ENCODE measurements around the gene CARHSP1. TPM values are rescaled to one million over a fixed set of nuclear protein-coding genes. Genes with fewer than 3 reads are reported as not detected.

The CARHSP1 gene
- total RNA-seq, 4 donors from 2014 or later: 12.4 to 22.3 (median 18.4) TPM

DNA sequence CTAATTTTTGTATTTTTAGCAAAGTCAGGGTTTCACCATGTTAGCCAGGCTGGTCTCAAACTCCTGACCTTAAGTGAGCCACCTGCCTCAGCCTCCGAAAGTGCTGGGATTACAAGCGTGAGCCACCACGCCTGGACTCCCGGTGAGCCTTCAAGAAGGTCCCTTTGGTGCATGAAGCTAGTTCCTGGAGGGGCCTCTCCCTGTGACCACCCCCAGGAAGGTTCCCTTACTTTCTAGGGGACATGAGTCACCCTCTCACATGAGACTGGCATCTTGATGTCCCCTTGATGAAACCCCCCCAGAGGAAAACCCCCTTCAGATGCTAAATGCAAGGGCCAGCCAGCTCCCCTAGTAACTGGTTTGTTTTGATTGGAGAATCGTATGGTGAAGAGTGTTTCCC lies 12.8 kb downstream of the CARHSP1 start:
- DNase-seq (no peak), ATAC-seq (no peak)
- Histone ChIP-seq H3K36me3 (peaks cover 0 to 45% of the 10 kb centered on the region in 2 donors), H3K4me3 (no peak overlapping the region), H3K27ac (no peak overlapping the region), H3K4me1 (peaks cover 0 to 7% of the 10 kb centered on the region in 2 donors), H3K9me3 (no peaks in the 10 kb centered on the region), H3K27me3 (no peaks in the 10 kb centered on the region)
- intact Hi-C loops (cut with DNase I; ENCODE audit: low total_unique reads) (no loop called here), in situ Hi-C loops (cut with MboI; ENCODE audit: low sequenced_read_pairs in 4 of 4) (loop anchor here in 1 of 4 donors (10.0 kb wide), 1 partner anchor 51 kb away; no protein-coding TSS in a partner anchor)
- no peak for TF ChIP-seq CTCF (IDR thresholded peaks at IDR 0.05 in 4 of 5, conservative IDR thresholded peaks at IDR 0.05 in 1 of 5)
- no peak for TF ChIP-seq POLR2A (IDR thresholded peaks at IDR 0.05)

- Histone ChIP-seq H3K4me1 (peaks cover 0 to 11% of the 10 kb centered on the region in 2 donors), H3K27me3 (no peaks in the 10 kb centered on the region), H3K36me3 (peaks cover 0 to 47% of the 10 kb centered on the region in 2 donors), H3K9me3 (no peaks in the 10 kb centered on the region), H3K4me3 (no peak overlapping the region), H3K27ac (peak overlapping the region in 1 of 4 donors; percentile 25)
- no peak for DNase-seq
- in situ Hi-C loops (cut with MboI; ENCODE audit: low sequenced_read_pairs in 4 of 4) (loop anchor here in 1 of 4 donors (10.0 kb wide), 1 partner anchor 50 kb away; no protein-coding TSS in a partner anchor), intact Hi-C loops (cut with DNase I; ENCODE audit: low total_unique reads) (no loop called here)
- TF ChIP-seq POLR2A (IDR thresholded peaks at IDR 0.05) (no peak), CTCF (IDR thresholded peaks at IDR 0.05 in 4 of 5, conservative IDR thresholded peaks at IDR 0.05 in 1 of 5) (no peak)
- ATAC-seq: no peak
Observed at GRCh38 chr16:8855051-8855786, 13.6 kb downstream of the CARHSP1 start.

DNA sequence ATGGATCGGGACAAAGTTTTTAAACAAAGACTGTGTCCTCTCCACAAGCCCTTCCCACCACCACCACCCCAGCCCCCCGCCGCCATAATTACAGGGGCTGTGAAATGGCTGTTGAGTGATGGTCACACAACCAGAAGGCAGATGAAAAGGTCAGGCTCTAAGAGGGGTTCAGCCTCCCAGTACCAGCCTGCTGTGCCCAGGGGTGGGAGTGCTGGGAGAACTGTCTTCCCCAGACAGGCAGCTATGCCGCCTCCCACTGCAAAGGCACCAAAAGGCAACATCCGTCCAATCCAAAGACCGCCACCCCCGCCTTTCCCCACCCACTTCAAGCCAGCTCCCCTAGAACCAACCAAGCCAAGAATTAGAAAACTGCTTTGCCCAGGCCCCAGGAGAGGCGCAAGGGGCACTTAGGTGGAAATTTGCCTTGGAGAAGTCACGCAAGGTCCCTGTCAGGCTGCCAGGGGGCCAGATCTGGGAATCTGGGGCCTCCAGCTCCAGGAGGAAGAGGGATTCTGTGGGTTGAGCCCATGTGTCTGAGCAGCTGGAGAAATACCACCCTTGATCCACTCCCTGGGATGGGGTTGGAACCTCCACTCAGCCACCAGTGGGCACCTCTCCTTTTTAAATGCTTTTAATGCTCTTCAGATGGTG lies 14.4 kb downstream of the CARHSP1 start:
- in situ Hi-C loops (cut with MboI; ENCODE audit: low sequenced_read_pairs in 4 of 4) (loop anchor here in 1 of 4 donors (10.0 kb wide), 1 partner anchor 50 kb away; no protein-coding TSS in a partner anchor), intact Hi-C loops (cut with DNase I; ENCODE audit: low total_unique reads) (no loop called here)
- Histone ChIP-seq H3K9me3 (no peaks in the 10 kb centered on the region), H3K27me3 (no peaks in the 10 kb centered on the region), H3K4me3 (no peak overlapping the region), H3K36me3 (peaks cover 0 to 55% of the 10 kb centered on the region in 2 donors), H3K4me1 (peaks cover 3 to 6% of the 10 kb centered on the region in 2 donors), H3K27ac (peak overlapping the region in 3 of 4 donors; percentile 18 to 38 (median 25))
- TF ChIP-seq POLR2A (IDR thresholded peaks at IDR 0.05) (no peak), CTCF (IDR thresholded peaks at IDR 0.05 in 4 of 5, conservative IDR thresholded peaks at IDR 0.05 in 1 of 5) (no peak)
- no peak for ATAC-seq
- DNase-seq: no peak

- intact Hi-C loops (cut with DNase I; ENCODE audit: low total_unique reads): no loop called here
- ATAC-seq: no peak
- no peak overlapping the region for H3K4me3 ChIP-seq
- no peak for DNase-seq
- H3K27me3 ChIP-seq: no peaks in the 10 kb centered on the region
- H3K4me1 ChIP-seq: peaks cover 5 to 7% of the 10 kb centered on the region in 2 donors
- H3K27ac ChIP-seq: peak overlapping the region in 2 of 4 donors; percentile 38 to 39
- no peak for TF ChIP-seq CTCF (IDR thresholded peaks at IDR 0.05 in 4 of 5, conservative IDR thresholded peaks at IDR 0.05 in 1 of 5)
- no peak for TF ChIP-seq POLR2A (IDR thresholded peaks at IDR 0.05)
- in situ Hi-C loops (cut with MboI; ENCODE audit: low sequenced_read_pairs in 4 of 4): loop anchor here in 1 of 4 donors (10.0 kb wide), 1 partner anchor 49 kb away; no protein-coding TSS in a partner anchor
- H3K9me3 ChIP-seq: no peaks in the 10 kb centered on the region
- H3K36me3 ChIP-seq: peaks cover 0 to 61% of the 10 kb centered on the region in 2 donors
Observed at GRCh38 chr16:8853611-8854010, 15.2 kb downstream of the CARHSP1 start.
